ENCODE measurements around the gene SSR1. TPM values are rescaled to one million over a fixed set of nuclear protein-coding genes. Genes with fewer than 3 reads are reported as not detected.

Gene SSR1
- total RNA-seq, 1 experiment from 2014 or later: 102 TPM

GRCh38 chr6:7283676-7284075 is 29.3 kb downstream of the SSR1 start:
- Histone ChIP-seq H2BK120ac (ENCODE audit: low read depth, low read length, poor library complexity, severe bottlenecking) (no peak overlapping the region), H3K56ac (ENCODE audit: insufficient read length, low read depth, low read length) (no peak overlapping the region), H3K9me3 (ENCODE audit: control insufficient read depth, low read depth, low read length) (no peaks in the 10 kb centered on the region), H3K4ac (ENCODE audit: low read depth, low read length) (no peak overlapping the region), H3K14ac (ENCODE audit: insufficient read depth, low read length) (no peak overlapping the region), H3K79me2 (ENCODE audit: insufficient read depth, low read length) (no peaks in the 10 kb centered on the region), H3K23me2 (ENCODE audit: insufficient read length, low read depth, low read length, poor library complexity, severe bottlenecking) (no peaks in the 10 kb centered on the region), H2AK5ac (ENCODE audit: insufficient read length, low read length) (no peak overlapping the region), H4K5ac (ENCODE audit: insufficient read length, low read depth, low read length) (no peak overlapping the region), H3K18ac (ENCODE audit: insufficient read length, low read depth, low read length) (no peak overlapping the region), H3K79me1 (ENCODE audit: insufficient read depth, low read depth, low read length, poor library complexity, severe bottlenecking) (no peaks in the 10 kb centered on the region), H3K23ac (ENCODE audit: insufficient read length, low read depth, low read length) (no peak overlapping the region), H2AFZ (ENCODE audit: low read length) (no peak overlapping the region), H3K9ac (ENCODE audit: extremely low read depth, insufficient read length, low read length) (no peak overlapping the region), H2BK15ac (ENCODE audit: low read depth, low read length) (no peak overlapping the region), H4K20me1 (ENCODE audit: control insufficient read depth, insufficient read depth, insufficient read length) (no peaks in the 10 kb centered on the region), H3T11ph (ENCODE audit: low read length) (no peak overlapping the region), H3K27me3 (ENCODE audit: insufficient read depth, low read length) (no peaks in the 10 kb centered on the region), H2BK12ac (ENCODE audit: insufficient read length, low read depth, low read length) (no peak overlapping the region), H3K27ac (ENCODE audit: insufficient read length, low read depth, low read length) (no peak overlapping the region), H4K8ac (replicated peaks; ENCODE audit: insufficient read length, low read depth, low read length) (no peak overlapping the region), H3K4me1 (ENCODE audit: insufficient read depth, low read length) (no peaks in the 10 kb centered on the region), H3K4me2 (ENCODE audit: insufficient read depth, insufficient read length, low read length) (no peak overlapping the region), H4K91ac (ENCODE audit: insufficient read length, low read depth, low read length) (no peak overlapping the region), H2BK5ac (ENCODE audit: insufficient read length, low read length) (no peak overlapping the region), H2BK20ac (ENCODE audit: low read depth, low read length, poor library complexity, severe bottlenecking) (no peak overlapping the region)
- DNase-seq: no peak
- Mint-ChIP-seq H3K27me3 (ENCODE audit: low read depth) (no peaks in the 10 kb centered on the region), H3K36me3 (ENCODE audit: insufficient read depth in 1 of 3, low read depth in 3 of 3) (peaks cover 5 to 30% (median 24%) of the 10 kb centered on the region in 3 experiments), H3K4me1 (no peaks in the 10 kb centered on the region), H3K27ac (no peak overlapping the region), H3K4me3 (no peak overlapping the region), H3K9me3 (no peaks in the 10 kb centered on the region)
- WGBS (ENCODE audit: extremely low coverage, insufficient read length, low lambda C conversion rate): no CpG with 5 or more reads among the region's 2 CpGs
- TF ChIP-seq CTCF (conservative IDR thresholded peaks at IDR 0.05): no peak

Measured in H9 (cell line).